HUDEP-2 (cell line): ENCODE data around the gene SYCP2L.
"Not testable (repeated sequence)": the region's sequence is repeated elsewhere in the genome, so short reads cannot be mapped to it uniquely, and the experiment has no call there.

Experiments
- DNase-seq, 76 experiments: peaks; one replicate each; lab custom pipeline; 2025; ENCODE audit not compliant: unreplicated experiment in 76 of 76; lab: John Stamatoyannopoulos, UW

The SYCP2L gene

GRCh38 chr6:10877012-10877411 lies 9.8 kb upstream of the SYCP2L start:
- DNase-seq: no peak

GRCh38 chr6:10877871-10878270 lies 9.0 kb upstream of the SYCP2L start:
- DNase-seq: no peak

- DNase-seq: no peak
Measured at GRCh38 chr6:10880366-10880765, 6.5 kb upstream of the SYCP2L start.

- DNase-seq: not testable (repeated sequence)
Measured at GRCh38 chr6:10882253-10882630, 4.6 kb upstream of the SYCP2L start.

GRCh38 chr6:10882657-10883171 lies 4.1 kb upstream of the SYCP2L start:
- DNase-seq: peak in 1 of 76 experiments; percentile 29

- no peak for DNase-seq
Measured at GRCh38 chr6:10883312-10884244, 3.3 kb upstream of the SYCP2L start.

GRCh38 chr6:10884245-10884972 lies 2.4 kb upstream of the SYCP2L start:
- no peak for DNase-seq

- DNase-seq: not testable (repeated sequence)
Measured at GRCh38 chr6:10886365-10886690, 524 bp upstream of the SYCP2L start.

- DNase-seq: no peak
Measured at GRCh38 chr6:10890151-10890550, 3.3 kb downstream of the SYCP2L start.

GRCh38 chr6:10891960-10892359 lies 5.1 kb downstream of the SYCP2L start:
- no peak for DNase-seq

- no peak for DNase-seq
Measured at GRCh38 chr6:10894958-10895357, 8.1 kb downstream of the SYCP2L start.

GRCh38 chr6:10896691-10897090 lies 9.8 kb downstream of the SYCP2L start:
- DNase-seq: no peak

GRCh38 chr6:10901770-10902169 lies 14.9 kb downstream of the SYCP2L start:
- DNase-seq: no peak

- DNase-seq: no peak
Measured at GRCh38 chr6:10904015-10904414, 17.2 kb downstream of the SYCP2L start.

- no peak for DNase-seq
Measured at GRCh38 chr6:10908228-10908627, 21.4 kb downstream of the SYCP2L start.

- DNase-seq: not testable (repeated sequence)
Measured at GRCh38 chr6:10919520-10919919, 32.7 kb downstream of the SYCP2L start.

GRCh38 chr6:10933126-10933525 lies 46.3 kb downstream of the SYCP2L start:
- DNase-seq: no peak

- DNase-seq: no peak
Measured at GRCh38 chr6:10939840-10940239, 53.0 kb downstream of the SYCP2L start.

GRCh38 chr6:10945845-10946244 lies 59.0 kb downstream of the SYCP2L start:
- no peak for DNase-seq

GRCh38 chr6:10947966-10948365 lies 61.1 kb downstream of the SYCP2L start:
- no peak for DNase-seq

- no peak for DNase-seq
Measured at GRCh38 chr6:10949579-10950490, 63.0 kb downstream of the SYCP2L start.
